ENCODE measurements around the gene DERL3. TPM values are rescaled to one million over a fixed set of nuclear protein-coding genes. Genes with fewer than 3 reads are reported as not detected.

Gene DERL3
- total RNA-seq, 1 donor from 2014 or later, result 0.12 TPM

DNA sequence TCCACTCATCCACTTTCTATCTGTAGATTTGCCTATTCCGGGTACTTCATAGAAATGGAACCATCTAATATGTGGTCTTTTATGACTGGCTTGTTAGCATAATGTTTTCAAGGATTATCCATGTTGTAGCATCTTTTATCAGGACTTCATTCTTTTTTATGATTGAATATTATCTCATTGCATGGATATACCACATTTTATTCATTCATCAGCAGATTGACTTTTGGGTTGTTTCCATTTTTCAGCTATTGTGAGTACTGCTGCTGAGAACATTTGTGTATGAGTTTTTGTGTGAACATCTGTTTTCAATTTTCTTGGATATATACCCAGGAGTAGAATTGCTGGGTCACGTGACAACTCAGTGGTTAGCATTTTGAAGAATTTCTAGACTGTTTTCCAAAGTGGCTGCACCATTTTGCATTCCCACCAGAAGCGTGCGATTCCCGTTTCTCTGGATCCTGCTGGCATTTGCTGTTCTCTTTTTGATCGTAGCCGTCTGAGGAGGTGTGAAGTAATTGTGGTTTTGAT is 8.9 kb downstream of the DERL3 start:
- no peak for TF ChIP-seq CTCF (conservative IDR thresholded peaks at IDR 0.05; ENCODE audit: low read depth, low read length)
- H3K4me3 ChIP-seq (ENCODE audit: low read depth, low read length), result no peak overlapping the region
- DNase-seq (ENCODE audit: low read depth), result no peak

DNA sequence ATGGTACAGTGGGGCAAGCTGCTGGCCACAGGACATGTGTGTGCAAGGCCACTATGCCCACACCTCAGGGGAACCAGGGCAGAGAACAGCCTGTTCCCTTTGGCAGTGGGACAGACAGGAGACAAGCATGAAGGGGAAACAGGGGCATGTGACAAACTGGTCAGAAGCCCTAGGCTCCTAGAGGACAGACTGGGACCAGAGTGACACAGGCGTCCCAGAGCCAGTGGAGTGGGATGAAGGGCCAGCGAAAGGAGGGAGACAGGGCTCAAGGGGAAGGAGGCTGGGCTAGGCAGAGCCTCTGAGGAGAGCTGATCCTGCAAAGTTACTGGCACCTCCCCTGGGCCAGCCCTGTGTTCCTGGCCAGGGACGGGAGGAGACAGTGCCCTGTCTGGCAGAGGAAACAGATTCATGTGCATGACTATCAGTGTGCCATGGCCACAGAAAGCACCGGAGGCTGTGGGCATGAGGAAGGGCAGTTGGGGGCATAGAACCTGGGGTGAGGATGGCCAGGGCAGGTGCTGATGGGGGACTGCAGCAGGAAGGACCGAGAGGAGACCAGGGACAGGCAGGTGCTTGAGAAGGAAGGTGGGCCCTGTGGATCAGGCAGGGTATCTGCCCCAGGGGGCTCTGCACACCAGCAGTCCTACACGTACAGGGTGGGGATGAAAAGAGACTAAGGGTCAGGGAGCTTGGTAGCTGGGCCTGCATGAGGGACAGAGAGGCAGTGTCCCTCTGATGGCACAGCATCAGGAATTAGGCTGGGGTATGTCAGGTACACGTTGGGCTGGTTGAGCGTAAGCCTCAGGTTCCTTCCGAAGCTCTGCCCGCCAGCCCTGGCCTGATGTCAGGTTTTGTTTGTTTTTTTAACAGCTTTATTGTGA is 9.8 kb downstream of the DERL3 start:
- no peak for TF ChIP-seq CTCF (conservative IDR thresholded peaks at IDR 0.05; ENCODE audit: low read depth, low read length)
- no peak overlapping the region for H3K4me3 ChIP-seq (ENCODE audit: low read depth, low read length)
- no peak for DNase-seq (ENCODE audit: low read depth)

GRCh38 chr22:23827351-23827995 is 11.3 kb downstream of the DERL3 start:
- TF ChIP-seq CTCF (conservative IDR thresholded peaks at IDR 0.05; ENCODE audit: low read depth, low read length), result no peak
- no peak for DNase-seq (ENCODE audit: low read depth)

GRCh38 chr22:23826510-23827350 is 12.1 kb downstream of the DERL3 start:
- TF ChIP-seq CTCF (conservative IDR thresholded peaks at IDR 0.05; ENCODE audit: low read depth, low read length), result no peak
- no peak for DNase-seq (ENCODE audit: low read depth)
- no peak overlapping the region for H3K4me3 ChIP-seq (ENCODE audit: low read depth, low read length)

More at GRCh38 chr22:23827351-23827995, 11.3 kb downstream of the DERL3 start:
- H3K4me3 ChIP-seq (ENCODE audit: low read depth, low read length), result no peak overlapping the region

DNA sequence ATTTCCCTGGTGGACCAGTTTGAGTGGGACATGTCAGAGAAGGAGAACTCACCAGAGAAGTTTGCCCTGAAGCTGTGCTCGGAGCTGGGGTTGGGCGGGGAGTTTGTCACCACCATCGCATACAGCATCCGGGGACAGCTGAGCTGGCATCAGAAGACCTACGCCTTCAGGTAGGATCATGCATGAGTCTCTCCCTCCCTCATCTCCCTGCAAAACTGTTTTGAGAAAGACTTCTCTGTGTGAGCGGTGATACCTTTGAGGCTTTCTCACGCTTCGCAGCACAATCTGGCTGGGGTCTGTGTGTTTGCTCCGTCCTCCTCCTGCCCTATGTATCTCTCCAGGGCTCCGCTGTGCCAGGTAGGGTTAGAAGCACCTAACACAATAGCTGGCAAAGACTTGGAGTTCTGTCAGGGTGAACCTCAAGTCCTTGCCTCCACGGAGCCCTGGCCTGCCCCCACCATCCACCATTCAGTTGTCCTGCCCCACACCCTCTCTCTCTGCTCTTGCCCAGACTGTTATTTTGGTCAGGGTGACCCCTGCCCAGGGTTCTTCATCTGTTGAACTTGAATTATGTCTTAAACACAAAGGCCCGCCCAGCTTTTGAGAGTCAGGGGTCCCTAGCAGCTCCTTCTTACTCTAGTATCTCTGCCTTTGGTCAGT is 13.4 kb downstream of the DERL3 start:
- TF ChIP-seq CTCF (conservative IDR thresholded peaks at IDR 0.05; ENCODE audit: low read depth, low read length), result no peak
- H3K4me3 ChIP-seq (ENCODE audit: low read depth, low read length), result no peak overlapping the region
- no peak for DNase-seq (ENCODE audit: low read depth)

Data from epithelial cell of proximal tubule (primary cell).